ENCODE data around the gene PLEK. TPM values are rescaled to one million over a fixed set of nuclear protein-coding genes. Genes with fewer than 3 reads are reported as not detected.

PLEK gene
- total and polyA plus RNA-seq, 9 of the 15 experiments (the other 6 are each of a cell fraction or from before 2014, with no cell fraction given) = 0.14 to 1.2 (median 0.36) TPM

DNA sequence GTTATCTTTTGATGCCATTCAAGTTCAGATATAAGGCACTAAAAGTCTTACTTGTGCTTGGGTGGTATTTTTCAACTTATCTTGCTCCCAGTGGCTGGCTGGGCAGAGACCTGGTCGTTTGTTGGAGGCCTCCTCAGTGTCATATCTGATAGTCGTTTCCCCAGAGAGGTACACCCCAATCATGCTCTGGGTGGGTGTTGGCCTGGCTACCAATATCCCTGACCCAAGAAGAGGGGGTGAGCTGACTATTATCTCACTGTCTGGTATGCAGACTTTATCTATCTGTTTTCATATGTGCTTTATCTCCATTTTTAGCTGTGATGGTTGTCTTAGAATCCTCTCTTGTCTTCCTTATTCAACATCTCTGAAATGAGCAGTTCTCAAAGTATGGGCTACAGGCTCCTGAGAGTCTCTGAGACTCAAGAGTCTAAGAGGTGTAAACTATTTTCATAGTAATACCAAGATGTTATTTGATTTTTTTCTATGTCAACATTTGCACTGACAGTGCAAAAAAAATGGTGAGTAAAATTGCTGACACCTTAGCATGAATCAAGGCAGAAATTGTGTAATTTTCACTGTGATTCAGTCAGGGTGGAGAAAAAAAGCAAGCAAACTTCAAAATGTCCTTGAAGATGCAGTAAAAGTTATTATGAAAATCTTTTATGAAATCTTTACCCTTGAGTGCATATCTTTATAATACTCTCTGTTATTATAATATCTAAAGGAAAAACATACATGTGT, 12.3 kb upstream of the PLEK start (continued):
- TF ChIP-seq FOXP1 (CRISPR knock-in tag; IDR thresholded peaks at IDR 0.05) = no peak
- TF ChIP-seq NFE2 (IDR thresholded peaks at IDR 0.05; ENCODE audit: low read depth) = 0 out of 2 replicates have a peak, but pooled peaks have one; percentile 14
- no peak for TF ChIP-seq CEBPG (CRISPR knock-in tag; IDR thresholded peaks at IDR 0.05)
- 0 out of 4 replicates have a peak, but pooled peaks of 1 of the 2 experiments have one; percentile 19 for TF ChIP-seq CEBPG (tag; conservative IDR thresholded peaks at IDR 0.05 in 1 of 2, IDR thresholded peaks at IDR 0.05 in 1 of 2)
- no peak for TF ChIP-seq JUND (IDR thresholded peaks at IDR 0.05; ENCODE audit: borderline replicate concordance, low read depth, low read length)
- 0 out of 3 replicates have a peak, but pooled peaks have one; percentile 14 for TF ChIP-seq JUND (tag; IDR thresholded peaks at IDR 0.05; ENCODE audit: borderline replicate concordance, low read depth, low read length)
- TF ChIP-seq NEUROD1 (IDR thresholded peaks at IDR 0.05; ENCODE audit: borderline replicate concordance, low read depth, low read length, partially characterized antibody) = no peak
- TF ChIP-seq NR4A1 (CRISPR knock-in tag; IDR thresholded peaks at IDR 0.05) = no peak
- TF ChIP-seq NR4A1 (tag; IDR thresholded peaks at IDR 0.05) = no peak
- TF ChIP-seq MYNN (IDR thresholded peaks at IDR 0.05) = 0 out of 2 replicates have a peak, but pooled peaks have one; percentile 48
- TF ChIP-seq MYNN (CRISPR knock-in tag; IDR thresholded peaks at IDR 0.05) = no peak
- peak; percentile 73 for TF ChIP-seq NCOR1 (IDR thresholded peaks at IDR 0.05)
- peak; percentile 7 for TF ChIP-seq DACH1 (IDR thresholded peaks at IDR 0.05; ENCODE audit: partially characterized antibody)
- no peak for TF ChIP-seq MAX (CRISPR knock-in tag; IDR thresholded peaks at IDR 0.05)
- TF ChIP-seq NBN (IDR thresholded peaks at IDR 0.05; ENCODE audit: low read depth) = no peak
- peak; percentile 92 for TF ChIP-seq ZNF316 (IDR thresholded peaks at IDR 0.05)
- TF ChIP-seq NFIC (IDR thresholded peaks at IDR 0.05) = 0 out of 2 replicates have a peak, but pooled peaks have one; percentile 12
- TF ChIP-seq EGR1 (conservative IDR thresholded peaks at IDR 0.05) = peak; percentile 31; the same call in 1 of the 2 replicates
- TF ChIP-seq MAFK (IDR thresholded peaks at IDR 0.05; ENCODE audit: low read length) = peak; percentile 52; the same call in 1 of the 2 replicates
- TF ChIP-seq CEBPB (tag; IDR thresholded peaks at IDR 0.05) = peak; percentile 42; the same call in 1 of the 2 replicates
- peak; percentile 59; the same call in 1 of the 2 replicates for TF ChIP-seq TEAD4 (IDR thresholded peaks at IDR 0.05; ENCODE audit: low read length)
- TF ChIP-seq TEAD4 (CRISPR knock-in tag; IDR thresholded peaks at IDR 0.05; ENCODE audit: borderline replicate concordance) = no peak
- no peak for TF ChIP-seq ARNT (IDR thresholded peaks at IDR 0.05)
- peak; percentile 14; the same call in 1 of the 2 replicates for TF ChIP-seq TCF3 (CRISPR knock-in tag; IDR thresholded peaks at IDR 0.05)
